Measurements from ENCODE around the gene GOLGA7B. TPM values are rescaled to one million over a fixed set of nuclear protein-coding genes. Genes with fewer than 3 reads are reported as not detected.

Gene GOLGA7B
- total and polyA plus RNA-seq, 9 of the 15 experiments (the other 6 are each of a cell fraction or from before 2014, with no cell fraction given) = 0.03 to 0.07 (median 0.04) TPM; not detected in 3

- TF ChIP-seq ZBTB33 (CRISPR knock-in tag; IDR thresholded peaks at IDR 0.05) (no peak), ZNF280B (CRISPR knock-in tag; IDR thresholded peaks at IDR 0.05) (no peak), CEBPG (CRISPR knock-in tag; IDR thresholded peaks at IDR 0.05) (0 out of 2 replicates have a peak, but pooled peaks have one; percentile 31), CEBPG (tag; conservative IDR thresholded peaks at IDR 0.05 in 1 of 2, IDR thresholded peaks at IDR 0.05 in 1 of 2) (peak in 1 of 2 experiments; percentile 71; a peak in 2 of 4 replicates), E2F6 (IDR thresholded peaks at IDR 0.05; ENCODE audit: borderline replicate concordance in 1 of 2, extremely low read depth in 1 of 2, insufficient read depth in 1 of 2, insufficient read length in 1 of 2, low read depth in 1 of 2, low read length in 1 of 2, poor library complexity in 1 of 2, severe bottlenecking in 1 of 2) (no peak), FOSL1 (tag; conservative IDR thresholded peaks at IDR 0.05) (peak; percentile 85), JUN (IDR thresholded peaks at IDR 0.05; ENCODE audit: borderline replicate concordance, low read depth, low read length) (peak; percentile 61; the same call in 1 of the 2 replicates), JUN (CRISPR knock-in tag; IDR thresholded peaks at IDR 0.05; ENCODE audit: borderline replicate concordance) (no peak)
Observed at GRCh38 chr10:97810446-97810845, 39.2 kb upstream of the GOLGA7B start (continued).

Measured in K562 (cell line).